B cell (primary cell): ENCODE data around the gene RIMBP2. TPM values are rescaled to one million over a fixed set of nuclear protein-coding genes. Genes with fewer than 3 reads are reported as not detected.

Source experiments
- ATAC-seq: fragments of 200-7000 bp; cut with Tn5 transposase; one replicate; pipeline ENCODE4 v1.10.0; 2021; ENCODE audit warnings: low read depth, mild to moderate bottlenecking, moderate number of reproducible peaks, moderate library complexity
- CTCF ChIA-PET: fragments of 350-600 bp; sonication (Branson Sonifier 250); formaldehyde crosslinking; loops from one replicate; lab custom pipeline; 2021; ENCODE audit warnings: antibody characterized with exemption, inconsistent platforms; lab: Charles Lee
- POLR2A ChIA-PET: fragments of 350-600 bp; sonication (Branson Sonifier 250); formaldehyde crosslinking; loops from one replicate; lab custom pipeline; 2021; ENCODE audit warnings: antibody characterized with exemption; lab: Charles Lee
- DNase-seq: peaks from one replicate; pipeline ENCODE4 v3.0.0; 2013
- H2AFZ ChIP-seq: 2 replicates; pipeline ENCODE4 v1.6.1; 2012; ENCODE audit warnings: mild to moderate bottlenecking, low read depth, low read length; ENCODE audit not compliant: insufficient read depth, poor library complexity, severe bottlenecking
- H3K27ac ChIP-seq, 2 donors: 1 replicate in 1 of 2; 2 replicates in 1 of 2; pipeline ENCODE4 v1.5.1; 2012 to 2013; ENCODE audit warnings: low read length in 2 of 2, mild to moderate bottlenecking in 2 of 2, moderate library complexity in 1 of 2
- H3K27me3 ChIP-seq, 4 experiments: fragments of 200-600 bp in 1 of 4; sonication (generic) in 1 of 4; replicated peaks in 1 of 4; 1 replicate in 2 of 4; 2 replicates in 2 of 4; pipeline versions ENCODE4 v1.6.1 to v1.7.0; 2013 to 2016; ENCODE audit warnings: low read length in 3 of 4, mild to moderate bottlenecking in 2 of 4, mixed read lengths in 1 of 4, moderate library complexity in 1 of 4; ENCODE audit not compliant: insufficient read depth in 4 of 4, control insufficient read depth in 3 of 4; ENCODE audit errors: control extremely low read depth in 1 of 4
- H3K36me3 ChIP-seq, 2 experiments: replicated peaks in 1 of 2; 1 replicate in 1 of 2; 2 replicates in 1 of 2; pipeline versions ENCODE4 v1.6.1 to v1.7.1; 2013; ENCODE audit warnings: low read length in 1 of 2; ENCODE audit not compliant: insufficient read depth in 2 of 2, control insufficient read depth in 1 of 2; ENCODE audit errors: control extremely low read depth in 1 of 2, extremely low read depth in 1 of 2
- H3K4me1 ChIP-seq, 2 donors: fragments of 200-600 bp in 1 of 2; sonication (generic) in 1 of 2; 1 replicate in 1 of 2; 2 replicates in 1 of 2; pipeline versions ENCODE4 v1.5.1 to v1.6.1; 2013 to 2017; ENCODE audit warnings: low read length in 2 of 2; ENCODE audit not compliant: control insufficient read depth in 2 of 2, insufficient read depth in 2 of 2
- H3K4me2 ChIP-seq: replicated peaks from 2 replicates; pipeline ENCODE3; 2012; ENCODE audit warnings: mild to moderate bottlenecking, low read depth, low read length; ENCODE audit not compliant: poor library complexity, severe bottlenecking
- H3K4me3 ChIP-seq, 5 experiments: fragments of 200-600 bp in 1 of 5; sonication (generic) in 1 of 5; 1 replicate in 3 of 5; 2 replicates in 2 of 5; pipeline versions ENCODE4 v1.5.1 to v1.7.0; 2011 to 2016; ENCODE audit warnings: low read length in 4 of 5, mild to moderate bottlenecking in 4 of 5, low read depth in 2 of 5, control low read depth in 1 of 5, moderate library complexity in 1 of 5; ENCODE audit not compliant: insufficient read depth in 1 of 5; ENCODE audit errors: control extremely low read depth in 1 of 5, extremely low read depth in 1 of 5
- H3K79me2 ChIP-seq: fragments of 200-600 bp; sonication (generic); one replicate; pipeline ENCODE4 v1.6.0; 2016; ENCODE audit warnings: low read length; ENCODE audit not compliant: control insufficient read depth, insufficient read depth
- H3K9ac ChIP-seq: fragments of 200-600 bp; sonication (generic); 2 replicates; pipeline ENCODE4 v1.6.1; 2017; ENCODE audit warnings: mild to moderate bottlenecking, low read length, moderate library complexity
- H3K9me3 ChIP-seq, 3 donors: one replicate each; pipeline versions ENCODE4 v1.6.1 to v1.7.1; 2013; ENCODE audit warnings: low read length in 2 of 3; ENCODE audit not compliant: control insufficient read depth in 2 of 3, insufficient read depth in 1 of 3; ENCODE audit errors: control extremely low read depth in 1 of 3
- H4K20me1 ChIP-seq: 2 replicates; pipeline ENCODE4 v1.6.0; 2012; ENCODE audit warnings: mild to moderate bottlenecking, low read length; ENCODE audit not compliant: insufficient read depth, control insufficient read depth, poor library complexity, severe bottlenecking
- H3K27ac Mint-ChIP-seq: one replicate; pipeline ENCODE4 v1.8.0; 2021; ENCODE audit warnings: mixed read lengths
- H3K27me3 Mint-ChIP-seq: one replicate; pipeline ENCODE4 v1.8.0; 2021; ENCODE audit warnings: mixed read lengths
- H3K4me1 Mint-ChIP-seq: one replicate; pipeline ENCODE4 v1.8.0; 2021; ENCODE audit warnings: mixed read lengths
- H3K4me3 Mint-ChIP-seq: one replicate; pipeline ENCODE4 v1.8.0; 2021; ENCODE audit warnings: mixed read lengths
- H3K9me3 Mint-ChIP-seq: one replicate; pipeline ENCODE4 v1.8.0; 2022; ENCODE audit warnings: mixed read lengths; ENCODE audit not compliant: insufficient read depth
- EZH2 ChIP-seq: IDR thresholded peaks from 2 replicates; pipeline ENCODE4 v1.6.1; 2012; ENCODE audit warnings: borderline replicate concordance, low read depth, mild to moderate bottlenecking, moderate library complexity, low read length; ENCODE audit not compliant: insufficient read depth, poor library complexity, severe bottlenecking
- WGBS: methylation state at CpG from one replicate; pipeline ENCODE4 v1.1.5; 2013; ENCODE audit warnings: missing lambda C conversion rate; ENCODE audit not compliant: insufficient coverage; 5-methylcytosine and 5-hydroxymethylcytosine counted together
- intact Hi-C: fragments of 100-400 bp; cut with micrococcal nuclease; formaldehyde crosslinking; loops from one replicate; pipeline ENCODE4 v1.10.0; 2022
- polyA plus RNA-seq: library from polyadenylated mRNA; depleted of rRNA; stranded (reverse); fragments of >200 nt; gene quantifications from 2 replicates; pipeline ENCODE4 v1.2.3, GENCODE V29; 2012
- total RNA-seq, 2 donors: library from RNA; stranded (reverse); fragments of 120-200 nt in 1 of 2; gene quantifications; 1 replicate in 1 of 2; 2 replicates in 1 of 2; pipeline versions ENCODE4 v1.2.3 to v1.2.4, GENCODE V29; 2013 to 2022
- TF ChIP-seq, protein P1 (sequence below): fragments of 200-600 bp; IDR thresholded peaks from one replicate; pipeline ENCODE4 v1.8.0; 2022; ENCODE audit warnings: antibody characterized with exemption, mild to moderate bottlenecking

Gene RIMBP2
- total and polyA plus RNA-seq, 2 donors (not counting 1 experiment from before 2014, with no cell fraction given) = not detected

DNA sequence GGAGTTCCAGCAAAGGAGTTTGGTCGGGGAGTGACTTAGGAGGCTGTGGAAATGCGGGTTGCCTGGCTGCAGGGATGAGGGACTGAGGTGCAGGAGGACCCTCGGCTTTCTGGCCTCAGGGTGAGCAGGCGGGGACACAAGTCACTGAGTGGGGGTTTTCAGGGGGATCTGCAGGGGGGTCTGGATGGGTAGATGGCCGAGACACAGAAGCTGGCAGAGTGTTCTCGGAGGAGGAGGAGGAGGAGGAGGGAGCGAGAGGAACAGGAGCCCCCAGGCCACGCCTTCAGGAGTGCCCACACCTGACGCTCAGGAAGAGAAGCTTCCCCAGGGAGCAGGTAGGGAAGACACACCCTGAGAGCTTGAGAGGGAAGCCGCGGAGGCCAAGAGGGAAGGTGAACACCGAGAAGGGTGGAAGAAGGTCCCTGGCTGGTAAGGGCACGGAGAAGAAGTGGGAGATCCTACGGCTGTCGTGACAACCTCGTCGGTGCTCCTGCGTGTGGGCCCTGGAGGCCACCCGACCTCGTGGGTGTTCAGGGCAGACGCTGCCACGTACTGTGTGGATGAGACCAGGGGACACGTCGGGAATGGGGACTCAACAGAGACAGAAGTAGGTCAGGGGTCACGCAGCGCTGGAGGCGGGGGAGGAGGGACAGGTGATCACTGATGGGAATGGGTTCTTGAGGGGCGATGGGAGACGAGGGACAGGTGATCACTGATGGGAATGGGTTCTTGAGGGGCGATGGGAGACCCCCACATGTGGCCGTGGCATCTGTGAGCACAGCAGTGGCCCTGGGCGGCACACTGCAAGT lies 269.0 kb downstream of the RIMBP2 start:
- H3K4me1 Mint-ChIP-seq = no peaks in the 10 kb centered on the region
- no peak overlapping the region for H3K4me2 ChIP-seq
- no peaks in the 10 kb centered on the region for H3K27me3 ChIP-seq
- H3K4me1 ChIP-seq = no peaks in the 10 kb centered on the region
- CTCF ChIA-PET = no interaction called here
- H4K20me1 ChIP-seq = no peaks in the 10 kb centered on the region
- H3K9me3 ChIP-seq = peaks cover 0 to 30% (median 0%) of the 10 kb centered on the region in 3 donors
- 87% methylated on average over 32 of the region's 32 CpGs for WGBS
- no peaks in the 10 kb centered on the region for H3K9me3 Mint-ChIP-seq
- POLR2A ChIA-PET = no interaction called here
- H3K4me3 Mint-ChIP-seq = no peak overlapping the region
- TF ChIP-seq EZH2 = no peak
- TF ChIP-seq, protein P1, sequence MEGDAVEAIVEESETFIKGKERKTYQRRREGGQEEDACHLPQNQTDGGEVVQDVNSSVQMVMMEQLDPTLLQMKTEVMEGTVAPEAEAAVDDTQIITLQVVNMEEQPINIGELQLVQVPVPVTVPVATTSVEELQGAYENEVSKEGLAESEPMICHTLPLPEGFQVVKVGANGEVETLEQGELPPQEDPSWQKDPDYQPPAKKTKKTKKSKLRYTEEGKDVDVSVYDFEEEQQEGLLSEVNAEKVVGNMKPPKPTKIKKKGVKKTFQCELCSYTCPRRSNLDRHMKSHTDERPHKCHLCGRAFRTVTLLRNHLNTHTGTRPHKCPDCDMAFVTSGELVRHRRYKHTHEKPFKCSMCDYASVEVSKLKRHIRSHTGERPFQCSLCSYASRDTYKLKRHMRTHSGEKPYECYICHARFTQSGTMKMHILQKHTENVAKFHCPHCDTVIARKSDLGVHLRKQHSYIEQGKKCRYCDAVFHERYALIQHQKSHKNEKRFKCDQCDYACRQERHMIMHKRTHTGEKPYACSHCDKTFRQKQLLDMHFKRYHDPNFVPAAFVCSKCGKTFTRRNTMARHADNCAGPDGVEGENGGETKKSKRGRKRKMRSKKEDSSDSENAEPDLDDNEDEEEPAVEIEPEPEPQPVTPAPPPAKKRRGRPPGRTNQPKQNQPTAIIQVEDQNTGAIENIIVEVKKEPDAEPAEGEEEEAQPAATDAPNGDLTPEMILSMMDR = no peak
- no peak overlapping the region for H3K9ac ChIP-seq
- H3K79me2 ChIP-seq = no peaks in the 10 kb centered on the region
- H3K27ac Mint-ChIP-seq = no peak overlapping the region
- H3K36me3 ChIP-seq = no peaks in the 10 kb centered on the region
- H3K27me3 Mint-ChIP-seq = no peaks in the 10 kb centered on the region
- H2AFZ ChIP-seq = no peak overlapping the region
- no peak overlapping the region for H3K4me3 ChIP-seq
- ATAC-seq (no peak), DNase-seq (no peak)
- intact Hi-C loops = no loop called here
- H3K27ac ChIP-seq = no peak overlapping the region

DNA sequence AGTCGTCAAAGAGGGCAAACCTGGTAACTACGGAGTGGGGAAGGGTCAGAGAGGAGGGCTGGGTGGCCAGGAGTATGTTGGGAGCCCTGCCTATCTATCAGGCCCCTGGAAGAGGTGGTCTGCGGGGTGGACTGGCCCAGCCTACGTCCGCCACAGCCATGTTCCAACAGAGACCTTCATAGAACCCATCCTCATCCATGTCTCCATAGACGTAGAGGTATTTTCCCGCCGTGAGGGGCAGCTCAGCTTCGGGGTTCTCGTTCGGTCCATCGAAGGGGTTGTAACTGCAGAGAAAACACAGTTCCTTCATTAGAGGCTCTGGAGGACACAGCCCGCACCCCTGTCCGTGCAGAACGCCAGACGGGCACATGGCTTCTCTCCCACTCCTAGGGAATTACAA lies 271.1 kb downstream of the RIMBP2 start:
- TF ChIP-seq, protein P1 = no peak
- no peak for TF ChIP-seq EZH2
- no peak overlapping the region for H2AFZ ChIP-seq
- no peaks in the 10 kb centered on the region for H3K36me3 ChIP-seq
- Mint-ChIP-seq H3K27me3 (no peaks in the 10 kb centered on the region), H3K9me3 (no peaks in the 10 kb centered on the region), H3K4me3 (no peak overlapping the region), H3K4me1 (no peaks in the 10 kb centered on the region), H3K27ac (no peak overlapping the region)
- no peak overlapping the region for H3K4me3 ChIP-seq
- H3K9ac ChIP-seq = no peak overlapping the region
- WGBS = 94% methylated on average over 15 of the region's 16 CpGs
- no peaks in the 10 kb centered on the region for H3K4me1 ChIP-seq
- ChIA-PET POLR2A (no interaction called here), CTCF (no interaction called here)
- peaks cover 0 to 32% (median 0%) of the 10 kb centered on the region in 3 donors for H3K9me3 ChIP-seq
- H3K27me3 ChIP-seq = no peaks in the 10 kb centered on the region
- no peaks in the 10 kb centered on the region for H3K79me2 ChIP-seq
- H4K20me1 ChIP-seq = no peaks in the 10 kb centered on the region
- intact Hi-C loops = no loop called here
- ATAC-seq (no peak), DNase-seq (no peak)
- H3K4me2 ChIP-seq = no peak overlapping the region
- H3K27ac ChIP-seq = no peak overlapping the region
